ENCODE measurements around the gene SLC13A5.

DNA sequence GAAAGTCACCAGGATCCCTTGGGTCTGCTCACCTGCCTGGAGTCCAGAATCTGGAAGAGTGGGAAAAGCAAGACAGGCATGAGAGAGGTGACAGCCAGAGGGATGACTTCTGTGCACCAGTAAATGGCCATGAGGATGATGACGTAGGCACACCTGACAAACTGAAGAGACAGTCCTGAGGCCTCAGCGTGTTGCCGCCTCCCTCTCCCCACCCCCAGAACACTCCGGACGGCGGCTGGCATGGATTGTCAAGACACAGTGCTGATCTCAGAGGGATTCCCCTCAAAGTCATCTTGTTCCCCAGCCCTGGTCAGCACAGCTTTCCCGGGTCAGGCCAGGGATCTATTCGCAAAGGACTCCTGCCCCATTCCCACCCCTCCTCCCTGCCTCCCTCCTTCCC lies 6.2 kb downstream of the SLC13A5 start:
- TF ChIP-seq ZNF133 (tag by site-specific recombination; IDR thresholded peaks at IDR 0.05) = no peak
- TF ChIP-seq ZNF558 (tag by site-specific recombination; IDR thresholded peaks at IDR 0.05) = no peak
- TF ChIP-seq, protein P1, sequence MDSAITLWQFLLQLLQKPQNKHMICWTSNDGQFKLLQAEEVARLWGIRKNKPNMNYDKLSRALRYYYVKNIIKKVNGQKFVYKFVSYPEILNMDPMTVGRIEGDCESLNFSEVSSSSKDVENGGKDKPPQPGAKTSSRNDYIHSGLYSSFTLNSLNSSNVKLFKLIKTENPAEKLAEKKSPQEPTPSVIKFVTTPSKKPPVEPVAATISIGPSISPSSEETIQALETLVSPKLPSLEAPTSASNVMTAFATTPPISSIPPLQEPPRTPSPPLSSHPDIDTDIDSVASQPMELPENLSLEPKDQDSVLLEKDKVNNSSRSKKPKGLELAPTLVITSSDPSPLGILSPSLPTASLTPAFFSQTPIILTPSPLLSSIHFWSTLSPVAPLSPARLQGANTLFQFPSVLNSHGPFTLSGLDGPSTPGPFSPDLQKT (IDR thresholded peaks at IDR 0.05; ENCODE audit: borderline replicate concordance, low read depth, low read length) = no peak
- no peak for TF ChIP-seq SP7 (tag by site-specific recombination; IDR thresholded peaks at IDR 0.05)
- no peak for TF ChIP-seq ZBTB21 (tag by site-specific recombination; IDR thresholded peaks at IDR 0.05)
- TF ChIP-seq, protein P2, sequence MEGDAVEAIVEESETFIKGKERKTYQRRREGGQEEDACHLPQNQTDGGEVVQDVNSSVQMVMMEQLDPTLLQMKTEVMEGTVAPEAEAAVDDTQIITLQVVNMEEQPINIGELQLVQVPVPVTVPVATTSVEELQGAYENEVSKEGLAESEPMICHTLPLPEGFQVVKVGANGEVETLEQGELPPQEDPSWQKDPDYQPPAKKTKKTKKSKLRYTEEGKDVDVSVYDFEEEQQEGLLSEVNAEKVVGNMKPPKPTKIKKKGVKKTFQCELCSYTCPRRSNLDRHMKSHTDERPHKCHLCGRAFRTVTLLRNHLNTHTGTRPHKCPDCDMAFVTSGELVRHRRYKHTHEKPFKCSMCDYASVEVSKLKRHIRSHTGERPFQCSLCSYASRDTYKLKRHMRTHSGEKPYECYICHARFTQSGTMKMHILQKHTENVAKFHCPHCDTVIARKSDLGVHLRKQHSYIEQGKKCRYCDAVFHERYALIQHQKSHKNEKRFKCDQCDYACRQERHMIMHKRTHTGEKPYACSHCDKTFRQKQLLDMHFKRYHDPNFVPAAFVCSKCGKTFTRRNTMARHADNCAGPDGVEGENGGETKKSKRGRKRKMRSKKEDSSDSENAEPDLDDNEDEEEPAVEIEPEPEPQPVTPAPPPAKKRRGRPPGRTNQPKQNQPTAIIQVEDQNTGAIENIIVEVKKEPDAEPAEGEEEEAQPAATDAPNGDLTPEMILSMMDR (tag by site-specific recombination; IDR thresholded peaks at IDR 0.05) = no peak
- TF ChIP-seq ZNF274 (IDR thresholded peaks at IDR 0.05; ENCODE audit: low read length) = no peak
- TF ChIP-seq ZNF274 (tag by site-specific recombination; IDR thresholded peaks at IDR 0.05; ENCODE audit: borderline replicate concordance) = no peak
- TF ChIP-seq, protein P3, sequence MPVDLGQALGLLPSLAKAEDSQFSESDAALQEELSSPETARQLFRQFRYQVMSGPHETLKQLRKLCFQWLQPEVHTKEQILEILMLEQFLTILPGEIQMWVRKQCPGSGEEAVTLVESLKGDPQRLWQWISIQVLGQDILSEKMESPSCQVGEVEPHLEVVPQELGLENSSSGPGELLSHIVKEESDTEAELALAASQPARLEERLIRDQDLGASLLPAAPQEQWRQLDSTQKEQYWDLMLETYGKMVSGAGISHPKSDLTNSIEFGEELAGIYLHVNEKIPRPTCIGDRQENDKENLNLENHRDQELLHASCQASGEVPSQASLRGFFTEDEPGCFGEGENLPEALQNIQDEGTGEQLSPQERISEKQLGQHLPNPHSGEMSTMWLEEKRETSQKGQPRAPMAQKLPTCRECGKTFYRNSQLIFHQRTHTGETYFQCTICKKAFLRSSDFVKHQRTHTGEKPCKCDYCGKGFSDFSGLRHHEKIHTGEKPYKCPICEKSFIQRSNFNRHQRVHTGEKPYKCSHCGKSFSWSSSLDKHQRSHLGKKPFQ (tag by site-specific recombination; IDR thresholded peaks at IDR 0.05) = no peak
- TF ChIP-seq, protein P4, sequence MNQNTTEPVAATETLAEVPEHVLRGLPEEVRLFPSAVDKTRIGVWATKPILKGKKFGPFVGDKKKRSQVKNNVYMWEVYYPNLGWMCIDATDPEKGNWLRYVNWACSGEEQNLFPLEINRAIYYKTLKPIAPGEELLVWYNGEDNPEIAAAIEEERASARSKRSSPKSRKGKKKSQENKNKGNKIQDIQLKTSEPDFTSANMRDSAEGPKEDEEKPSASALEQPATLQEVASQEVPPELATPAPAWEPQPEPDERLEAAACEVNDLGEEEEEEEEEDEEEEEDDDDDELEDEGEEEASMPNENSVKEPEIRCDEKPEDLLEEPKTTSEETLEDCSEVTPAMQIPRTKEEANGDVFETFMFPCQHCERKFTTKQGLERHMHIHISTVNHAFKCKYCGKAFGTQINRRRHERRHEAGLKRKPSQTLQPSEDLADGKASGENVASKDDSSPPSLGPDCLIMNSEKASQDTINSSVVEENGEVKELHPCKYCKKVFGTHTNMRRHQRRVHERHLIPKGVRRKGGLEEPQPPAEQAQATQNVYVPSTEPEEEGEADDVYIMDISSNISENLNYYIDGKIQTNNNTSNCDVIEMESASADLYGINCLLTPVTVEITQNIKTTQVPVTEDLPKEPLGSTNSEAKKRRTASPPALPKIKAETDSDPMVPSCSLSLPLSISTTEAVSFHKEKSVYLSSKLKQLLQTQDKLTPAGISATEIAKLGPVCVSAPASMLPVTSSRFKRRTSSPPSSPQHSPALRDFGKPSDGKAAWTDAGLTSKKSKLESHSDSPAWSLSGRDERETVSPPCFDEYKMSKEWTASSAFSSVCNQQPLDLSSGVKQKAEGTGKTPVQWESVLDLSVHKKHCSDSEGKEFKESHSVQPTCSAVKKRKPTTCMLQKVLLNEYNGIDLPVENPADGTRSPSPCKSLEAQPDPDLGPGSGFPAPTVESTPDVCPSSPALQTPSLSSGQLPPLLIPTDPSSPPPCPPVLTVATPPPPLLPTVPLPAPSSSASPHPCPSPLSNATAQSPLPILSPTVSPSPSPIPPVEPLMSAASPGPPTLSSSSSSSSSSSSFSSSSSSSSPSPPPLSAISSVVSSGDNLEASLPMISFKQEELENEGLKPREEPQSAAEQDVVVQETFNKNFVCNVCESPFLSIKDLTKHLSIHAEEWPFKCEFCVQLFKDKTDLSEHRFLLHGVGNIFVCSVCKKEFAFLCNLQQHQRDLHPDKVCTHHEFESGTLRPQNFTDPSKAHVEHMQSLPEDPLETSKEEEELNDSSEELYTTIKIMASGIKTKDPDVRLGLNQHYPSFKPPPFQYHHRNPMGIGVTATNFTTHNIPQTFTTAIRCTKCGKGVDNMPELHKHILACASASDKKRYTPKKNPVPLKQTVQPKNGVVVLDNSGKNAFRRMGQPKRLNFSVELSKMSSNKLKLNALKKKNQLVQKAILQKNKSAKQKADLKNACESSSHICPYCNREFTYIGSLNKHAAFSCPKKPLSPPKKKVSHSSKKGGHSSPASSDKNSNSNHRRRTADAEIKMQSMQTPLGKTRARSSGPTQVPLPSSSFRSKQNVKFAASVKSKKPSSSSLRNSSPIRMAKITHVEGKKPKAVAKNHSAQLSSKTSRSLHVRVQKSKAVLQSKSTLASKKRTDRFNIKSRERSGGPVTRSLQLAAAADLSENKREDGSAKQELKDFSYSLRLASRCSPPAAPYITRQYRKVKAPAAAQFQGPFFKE (tag by site-specific recombination; IDR thresholded peaks at IDR 0.05; ENCODE audit: borderline replicate concordance) = no peak
- TF ChIP-seq, protein P5, sequence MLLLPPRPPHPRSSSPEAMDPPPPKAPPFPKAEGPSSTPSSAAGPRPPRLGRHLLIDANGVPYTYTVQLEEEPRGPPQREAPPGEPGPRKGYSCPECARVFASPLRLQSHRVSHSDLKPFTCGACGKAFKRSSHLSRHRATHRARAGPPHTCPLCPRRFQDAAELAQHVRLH (tag by site-specific recombination; IDR thresholded peaks at IDR 0.05) = no peak
- no peak for TF ChIP-seq YY2 (tag by site-specific recombination; IDR thresholded peaks at IDR 0.05)
- TF ChIP-seq, protein P6, sequence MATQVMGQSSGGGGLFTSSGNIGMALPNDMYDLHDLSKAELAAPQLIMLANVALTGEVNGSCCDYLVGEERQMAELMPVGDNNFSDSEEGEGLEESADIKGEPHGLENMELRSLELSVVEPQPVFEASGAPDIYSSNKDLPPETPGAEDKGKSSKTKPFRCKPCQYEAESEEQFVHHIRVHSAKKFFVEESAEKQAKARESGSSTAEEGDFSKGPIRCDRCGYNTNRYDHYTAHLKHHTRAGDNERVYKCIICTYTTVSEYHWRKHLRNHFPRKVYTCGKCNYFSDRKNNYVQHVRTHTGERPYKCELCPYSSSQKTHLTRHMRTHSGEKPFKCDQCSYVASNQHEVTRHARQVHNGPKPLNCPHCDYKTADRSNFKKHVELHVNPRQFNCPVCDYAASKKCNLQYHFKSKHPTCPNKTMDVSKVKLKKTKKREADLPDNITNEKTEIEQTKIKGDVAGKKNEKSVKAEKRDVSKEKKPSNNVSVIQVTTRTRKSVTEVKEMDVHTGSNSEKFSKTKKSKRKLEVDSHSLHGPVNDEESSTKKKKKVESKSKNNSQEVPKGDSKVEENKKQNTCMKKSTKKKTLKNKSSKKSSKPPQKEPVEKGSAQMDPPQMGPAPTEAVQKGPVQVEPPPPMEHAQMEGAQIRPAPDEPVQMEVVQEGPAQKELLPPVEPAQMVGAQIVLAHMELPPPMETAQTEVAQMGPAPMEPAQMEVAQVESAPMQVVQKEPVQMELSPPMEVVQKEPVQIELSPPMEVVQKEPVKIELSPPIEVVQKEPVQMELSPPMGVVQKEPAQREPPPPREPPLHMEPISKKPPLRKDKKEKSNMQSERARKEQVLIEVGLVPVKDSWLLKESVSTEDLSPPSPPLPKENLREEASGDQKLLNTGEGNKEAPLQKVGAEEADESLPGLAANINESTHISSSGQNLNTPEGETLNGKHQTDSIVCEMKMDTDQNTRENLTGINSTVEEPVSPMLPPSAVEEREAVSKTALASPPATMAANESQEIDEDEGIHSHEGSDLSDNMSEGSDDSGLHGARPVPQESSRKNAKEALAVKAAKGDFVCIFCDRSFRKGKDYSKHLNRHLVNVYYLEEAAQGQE (tag by site-specific recombination; IDR thresholded peaks at IDR 0.05) = no peak
- TF ChIP-seq ZFP69B (tag by site-specific recombination; IDR thresholded peaks at IDR 0.05) = no peak

Data from HEK293 (cell line).